GM19351 (cell line): Measurements from ENCODE around the gene OR4E1.
"Not testable (repeated sequence)": the region's sequence is repeated elsewhere in the genome, so short reads cannot be mapped to it uniquely, and the experiment has no call there.

Source experiments
- ATAC-seq: cut with Tn5 transposase; IDR thresholded peaks from one replicate; pipeline ENCODE4 v1.9.1; 2021; ENCODE audit warnings: mild to moderate bottlenecking, moderate library complexity; ENCODE audit not compliant: unreplicated experiment

OR4E1 gene, protein sequence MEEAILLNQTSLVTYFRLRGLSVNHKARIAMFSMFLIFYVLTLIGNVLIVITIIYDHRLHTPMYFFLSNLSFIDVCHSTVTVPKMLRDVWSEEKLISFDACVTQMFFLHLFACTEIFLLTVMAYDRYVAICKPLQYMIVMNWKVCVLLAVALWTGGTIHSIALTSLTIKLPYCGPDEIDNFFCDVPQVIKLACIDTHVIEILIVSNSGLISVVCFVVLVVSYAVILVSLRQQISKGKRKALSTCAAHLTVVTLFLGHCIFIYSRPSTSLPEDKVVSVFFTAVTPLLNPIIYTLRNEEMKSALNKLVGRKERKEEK

DNA sequence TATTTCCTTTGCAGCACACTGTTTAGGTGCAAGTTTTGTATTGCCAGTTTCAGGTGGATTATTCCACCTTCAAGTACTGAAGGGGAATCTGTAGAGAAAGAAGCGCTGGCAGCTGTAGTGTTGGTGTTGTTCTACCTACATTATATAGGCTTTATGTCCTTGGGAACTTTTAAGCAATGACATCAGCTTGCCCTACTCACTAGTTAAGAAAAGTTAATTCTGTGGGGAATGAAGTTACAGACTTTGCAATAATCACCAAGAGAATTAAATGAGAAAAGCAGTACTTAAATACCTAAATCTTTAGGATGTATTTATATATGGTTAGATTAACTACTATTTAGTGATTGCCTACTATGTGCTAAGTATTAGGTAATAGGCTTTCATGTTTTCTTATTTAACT, at the start of gene OR4E1:
OR4E1 (minus strand) TSS at position 101 of the 400 bp plus-strand sequence. CDS start 2,883 bp downstream, outside the sequence.
- no peak for ATAC-seq

DNA sequence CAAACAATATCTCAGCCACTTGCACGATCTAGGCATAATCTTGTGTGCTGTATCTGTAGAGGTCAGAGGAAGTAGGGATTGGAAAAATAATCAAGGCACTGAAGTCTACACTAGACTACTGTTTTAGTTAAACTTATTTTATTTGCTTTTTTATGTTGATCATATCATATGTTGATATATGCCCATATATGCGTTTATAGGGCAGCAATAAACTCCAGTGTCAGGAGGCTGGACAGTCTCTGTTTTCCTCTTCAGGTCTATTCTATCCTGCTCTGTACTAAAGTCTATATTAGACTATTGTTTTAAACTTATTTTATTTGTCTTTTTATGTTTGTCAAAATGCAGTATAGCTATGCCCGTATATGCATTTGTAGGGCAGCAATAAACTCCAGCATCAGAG, 47.9 kb upstream of the OR4E1 start:
- no peak for ATAC-seq

- ATAC-seq = no peak
Measured at GRCh38 chr14:21719841-21720240, 46.2 kb upstream of the OR4E1 start.

GRCh38 chr14:21714318-21714929, 40.8 kb upstream of the OR4E1 start:
- ATAC-seq = no peak

GRCh38 chr14:21712036-21712435, 38.4 kb upstream of the OR4E1 start:
- ATAC-seq = no peak

- ATAC-seq = no peak
Measured at GRCh38 chr14:21711360-21711961, 37.8 kb upstream of the OR4E1 start.

DNA sequence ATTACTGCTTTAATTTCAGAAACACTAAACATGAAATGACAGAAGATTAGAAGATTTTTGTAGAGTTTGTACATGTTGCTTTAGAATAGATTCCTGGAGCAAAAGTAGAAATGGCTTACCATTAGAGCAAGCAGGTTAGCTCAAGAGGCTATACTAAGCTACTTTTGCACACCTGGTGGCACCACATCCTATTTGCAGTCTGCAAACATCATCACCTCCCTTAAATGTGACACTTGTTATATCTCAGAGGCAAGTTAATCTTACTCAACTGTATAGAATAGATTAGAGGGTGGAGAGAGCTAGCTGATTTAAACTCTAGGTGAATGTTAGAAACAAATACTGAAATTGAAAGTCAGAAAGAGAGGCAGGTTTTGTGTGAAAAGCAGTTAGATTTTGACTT, 30.7 kb upstream of the OR4E1 start:
- no peak for ATAC-seq

- no peak for ATAC-seq
Measured at GRCh38 chr14:21703357-21704326, 30.0 kb upstream of the OR4E1 start.

DNA sequence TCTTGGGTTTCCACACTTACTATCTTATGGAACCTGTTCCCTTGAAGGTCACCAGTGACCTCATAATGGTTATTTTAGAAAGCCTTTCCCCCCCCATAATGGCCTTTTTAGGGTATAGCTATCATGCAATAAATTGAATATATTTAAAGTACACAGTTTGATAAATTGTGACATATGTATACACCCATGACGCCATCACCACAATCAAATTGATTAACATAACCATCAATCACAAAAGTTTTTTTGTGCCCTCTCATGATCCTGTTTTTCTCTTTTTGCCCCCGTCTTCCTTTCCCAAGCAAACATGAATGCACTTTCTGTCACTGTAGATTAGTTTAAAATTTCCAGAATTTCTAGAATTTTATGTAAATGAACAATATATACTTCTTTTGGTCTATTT, 28.7 kb upstream of the OR4E1 start:
- ATAC-seq = no peak

DNA sequence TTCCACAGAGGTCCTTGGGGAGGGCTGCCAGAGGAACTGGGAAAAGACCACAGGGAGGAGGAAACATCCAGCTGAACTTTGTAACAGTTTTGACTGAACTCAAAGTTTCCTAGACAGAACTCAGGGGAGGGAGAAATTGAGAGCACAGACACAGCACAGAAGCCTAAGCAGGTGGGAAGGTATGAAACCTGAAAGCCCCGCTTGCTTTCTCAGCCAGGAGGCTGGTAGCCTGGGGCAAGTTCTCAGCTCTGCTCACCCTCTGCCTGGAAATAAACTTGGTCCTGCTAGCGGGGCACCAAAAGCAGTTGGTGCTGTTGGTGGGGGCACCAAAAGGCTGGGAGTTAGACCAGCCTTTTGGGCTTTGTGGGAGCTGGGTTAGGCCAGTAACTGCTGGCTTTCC, 25.9 kb upstream of the OR4E1 start:
- ATAC-seq = no peak

DNA sequence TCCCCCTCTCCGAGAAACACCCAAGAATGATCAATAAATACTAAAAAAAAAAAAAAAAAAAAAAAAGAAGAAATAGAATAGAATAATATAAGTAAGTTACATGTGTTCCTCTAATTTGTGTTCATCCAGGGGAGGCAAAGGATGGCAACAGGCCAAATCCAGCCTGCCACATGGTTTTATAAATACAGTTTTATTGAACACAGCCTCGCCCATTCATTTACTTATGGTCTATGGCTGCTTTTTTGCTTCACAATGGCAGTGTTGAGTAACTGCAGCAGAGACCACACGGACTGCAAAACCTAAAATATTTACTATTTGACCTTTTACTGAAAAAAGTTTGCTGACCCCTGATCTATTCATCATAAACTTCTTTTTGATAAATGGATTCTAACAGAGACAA, 24.9 kb upstream of the OR4E1 start:
- not testable (repeated sequence) for ATAC-seq

DNA sequence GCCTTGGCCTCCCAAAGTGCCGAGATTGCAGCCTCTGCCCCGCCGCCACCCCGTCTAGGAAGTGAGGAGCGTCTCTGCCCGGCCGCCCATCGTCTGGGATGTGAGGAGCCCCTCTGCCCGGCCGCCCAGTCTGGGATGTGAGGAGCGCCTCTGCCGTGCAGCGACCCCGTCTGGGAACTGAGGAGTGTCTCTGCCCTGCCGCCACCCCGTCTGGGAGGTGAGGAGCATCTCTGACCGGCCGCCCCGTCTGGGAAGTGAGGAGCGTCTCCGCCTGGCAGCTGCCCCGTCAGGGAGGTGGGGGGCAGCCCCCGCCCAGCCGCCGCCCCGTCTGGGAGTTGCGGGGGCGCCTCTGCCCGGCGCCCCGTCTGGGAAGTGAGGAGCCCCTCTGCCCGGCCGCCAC, 24.0 kb upstream of the OR4E1 start:
- not testable (repeated sequence) for ATAC-seq

- no peak for ATAC-seq
Measured at GRCh38 chr14:21694425-21694824, 20.8 kb upstream of the OR4E1 start.

DNA sequence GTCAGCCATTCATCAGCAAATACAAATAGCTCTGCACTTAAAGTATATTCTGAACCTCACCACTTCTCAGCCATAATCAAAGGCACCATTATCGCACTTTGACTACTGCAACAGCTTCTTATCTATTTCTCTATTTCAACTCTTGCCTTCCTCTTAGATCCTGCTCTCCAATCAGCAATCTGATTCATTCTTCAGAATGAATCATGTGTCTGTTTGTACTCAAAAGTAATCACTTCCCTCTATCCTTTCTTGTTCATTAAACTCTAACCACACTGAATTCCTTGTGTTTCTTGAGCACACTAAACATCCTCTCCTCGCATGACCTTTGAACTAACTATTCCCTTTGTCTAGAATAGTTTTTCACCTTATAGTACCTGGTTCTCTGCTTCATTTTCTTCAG, 12.8 kb upstream of the OR4E1 start:
- ATAC-seq = no peak

DNA sequence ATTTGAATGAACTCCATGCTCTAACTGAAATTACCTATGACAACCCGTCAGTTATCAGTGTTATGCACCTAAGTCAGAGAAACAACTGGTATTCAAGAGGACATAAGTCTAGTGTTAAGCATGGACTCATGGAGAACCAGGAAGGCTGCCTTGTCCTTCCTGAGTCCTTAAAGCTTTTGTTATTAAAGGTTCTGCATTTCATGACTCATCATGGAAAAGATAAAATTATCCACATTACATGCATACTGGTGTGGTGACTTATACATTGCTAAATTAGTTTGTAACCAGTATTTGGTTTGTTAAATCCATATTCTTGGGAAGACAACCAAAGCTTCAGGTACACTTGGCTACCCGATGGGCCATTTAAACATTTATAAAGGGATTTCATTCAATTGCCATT, 6.5 kb upstream of the OR4E1 start:
- ATAC-seq = no peak

DNA sequence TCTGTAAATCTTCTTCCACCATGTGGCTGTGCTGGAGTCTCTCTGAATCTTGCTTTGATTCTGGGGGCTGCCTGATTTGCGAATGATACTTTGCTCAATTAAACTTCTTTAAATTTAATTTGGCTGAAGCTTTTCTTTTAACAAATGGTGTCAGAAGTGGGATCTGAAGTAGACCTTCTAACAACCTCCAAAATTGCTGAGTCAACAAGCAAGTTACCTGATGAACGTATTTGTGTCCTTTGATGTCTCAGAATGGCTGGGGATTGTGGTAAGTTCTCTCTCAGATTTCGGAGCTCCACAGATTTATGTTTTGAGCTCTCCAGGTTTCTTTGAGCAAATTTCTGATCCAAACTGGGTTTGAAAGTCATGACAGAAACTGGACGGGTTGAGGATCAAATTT, 1.9 kb upstream of the OR4E1 start:
- ATAC-seq = no peak

GRCh38 chr14:21672116-21672515, 1.5 kb downstream of the OR4E1 start:
- no peak for ATAC-seq

GRCh38 chr14:21671371-21671770, 2.2 kb downstream of the OR4E1 start:
- no peak for ATAC-seq

GRCh38 chr14:21669284-21669683, 4.3 kb downstream of the OR4E1 start:
- no peak for ATAC-seq

DNA sequence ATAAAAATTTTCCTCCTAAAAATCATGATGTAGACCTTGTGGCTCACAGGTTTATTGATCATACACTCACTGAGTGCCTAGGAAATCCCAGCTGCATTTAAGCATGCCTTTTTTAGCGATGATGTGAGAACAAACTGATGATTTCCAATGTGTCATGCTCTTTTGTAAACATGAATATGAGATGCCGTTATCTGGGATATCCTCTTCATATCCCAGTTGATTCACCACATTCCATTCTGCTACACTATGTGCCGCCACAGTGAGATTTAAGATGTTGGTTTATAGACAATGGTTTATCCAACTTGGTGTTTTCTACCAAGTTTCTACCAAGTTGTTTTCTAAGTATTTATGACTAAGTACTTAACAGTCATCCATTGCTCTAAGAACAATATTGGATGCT, 5.2 kb downstream of the OR4E1 start:
- no peak for ATAC-seq

DNA sequence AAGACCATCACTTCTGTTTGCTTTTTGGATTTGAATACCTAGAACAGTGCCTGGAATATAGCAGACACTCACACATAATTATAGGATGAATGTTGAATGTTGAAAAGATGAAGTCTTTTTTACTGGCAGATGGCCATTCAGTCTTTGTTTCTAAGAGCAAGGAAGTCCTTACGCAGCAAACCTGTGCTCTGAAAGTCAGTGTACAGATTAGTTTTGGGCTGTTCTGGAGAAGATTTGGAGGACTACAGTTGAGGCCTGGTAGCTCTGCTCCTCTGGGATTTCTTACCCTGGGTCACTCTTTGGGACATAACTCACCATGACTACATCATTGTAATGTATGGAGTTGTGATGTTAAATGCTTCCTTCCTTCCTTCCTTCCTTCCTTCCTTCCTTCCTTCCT, 16.6 kb downstream of the OR4E1 start:
- no peak for ATAC-seq
